IMR-90 (cell line): ENCODE results near the gene ACTR2.
"Not testable (repeated sequence)": the region's sequence is repeated elsewhere in the genome, so short reads cannot be mapped to it uniquely, and the experiment has no call there.

Experiments used
- CEBPB ChIP-seq: IDR thresholded peaks from 2 replicates; pipeline ENCODE4 v1.6.1; 2012; ENCODE audit warnings: low read depth, low read length, improper control_type of control experiment
- CTCF ChIP-seq: conservative IDR thresholded peaks from 2 replicates; pipeline ENCODE4 v1.5.1; 2012; ENCODE audit warnings: mild to moderate bottlenecking, low read depth, low read length, improper control_type of control experiment
- FOS ChIP-seq: fragments of 150-350 bp; IDR thresholded peaks from 2 replicates; pipeline ENCODE4 v1.6.1; 2016; ENCODE audit warnings: low read depth, low read length
- MAZ ChIP-seq: IDR thresholded peaks from 2 replicates; pipeline ENCODE4 v1.6.1; 2012; ENCODE audit warnings: low read depth, mild to moderate bottlenecking, low read length, improper control_type of control experiment, moderate library complexity, borderline replicate concordance
- NFE2L2 ChIP-seq: fragments of 150-350 bp; IDR thresholded peaks from 2 replicates; pipeline ENCODE4 v1.6.1; 2016; ENCODE audit warnings: low read depth, mild to moderate bottlenecking, low read length
- POLR2A ChIP-seq: IDR thresholded peaks from 2 replicates; pipeline ENCODE4 v1.6.1; 2012; ENCODE audit warnings: mild to moderate bottlenecking, low read depth, low read length
- RAD21 ChIP-seq: IDR thresholded peaks from 2 replicates; pipeline ENCODE4 v1.6.1; 2012; ENCODE audit warnings: low read length, improper control_type of control experiment
- RCOR1 ChIP-seq: IDR thresholded peaks from 2 replicates; pipeline ENCODE4 v1.6.1; 2012; ENCODE audit warnings: mild to moderate bottlenecking, low read length, improper control_type of control experiment; ENCODE audit not compliant: insufficient replicate concordance
- RFX5 ChIP-seq: IDR thresholded peaks from 2 replicates; pipeline ENCODE4 v1.8.0; 2012; ENCODE audit warnings: low read depth, mild to moderate bottlenecking, low read length, moderate library complexity
- SMC3 ChIP-seq: fragments of 150-350 bp; IDR thresholded peaks from 2 replicates; pipeline ENCODE4 v1.6.1; 2016; ENCODE audit warnings: low read depth, mild to moderate bottlenecking, antibody characterized with exemption, low read length, moderate library complexity

- not testable (repeated sequence) for TF ChIP-seq FOS, CTCF, POLR2A, RAD21, CEBPB, SMC3, MAZ, NFE2L2, RCOR1, RFX5
Observed at GRCh38 chr2:65183406-65183805, 44.2 kb upstream of the ACTR2 start.
